Gastroesophageal sphincter (tissue), 4 donors: Measurements from ENCODE around the gene PHKG1. TPM values are rescaled to one million over a fixed set of nuclear protein-coding genes. Genes with fewer than 3 reads are reported as not detected.
A peak's percentile ranks its signal among the peaks of the same experiment; 100 is the strongest.
"Not testable (repeated sequence)": the region's sequence is repeated elsewhere in the genome, so short reads cannot be mapped to it uniquely, and the experiment has no call there.

Experiments used
- ATAC-seq: fragments of 150-250 bp; one replicate; pipeline ENCODE4 v1.9.1; 2016; ENCODE audit warnings: mild to moderate bottlenecking, moderate library complexity
- H3K27ac ChIP-seq, 4 donors: fragments of 200-600 bp; sonication (generic) in 3 of 4; 1 replicate in 3 of 4; 2 replicates in 1 of 4; pipeline ENCODE4 v1.5.1; 2016 to 2019
- H3K27me3 ChIP-seq: fragments of 200-600 bp; sonication (generic); one replicate; pipeline ENCODE4 v1.5.1; 2019
- H3K36me3 ChIP-seq, 2 donors: fragments of 200-600 bp; sonication (generic); one replicate each; pipeline ENCODE4 v1.5.1; 2019; ENCODE audit warnings: control low read depth in 1 of 2
- H3K4me1 ChIP-seq, 3 donors: fragments of 200-600 bp; sonication (generic); 1 replicate in 2 of 3; 2 replicates in 1 of 3; pipeline ENCODE4 v1.5.1; 2016 to 2019; ENCODE audit warnings: control low read depth in 2 of 3
- H3K4me3 ChIP-seq, 2 donors: fragments of 200-600 bp; sonication (generic); one replicate each; pipeline ENCODE4 v1.5.1; 2019; ENCODE audit warnings: mild to moderate bottlenecking in 1 of 2, moderate library complexity in 1 of 2
- H3K9me3 ChIP-seq, 3 donors: fragments of 200-600 bp; sonication (generic); one replicate each; pipeline ENCODE4 v1.5.1; 2017 to 2019; ENCODE audit warnings: control low read depth in 2 of 3
- CTCF ChIP-seq, 4 experiments: fragments of 200-600 bp in 2 of 4; fragments of 450-650 bp in 2 of 4; sonication (generic) in 1 of 4; IDR thresholded peaks; one replicate each; pipeline ENCODE4 v1.5.1; 2017 to 2019; ENCODE audit warnings: antibody characterized with exemption in 4 of 4, mild to moderate bottlenecking in 2 of 4, moderate library complexity in 2 of 4
- EP300 ChIP-seq: sonication (generic); formaldehyde crosslinking; IDR thresholded peaks from one replicate; pipeline ENCODE4 v1.6.1; 2017; ENCODE audit warnings: antibody characterized with exemption, mild to moderate bottlenecking
- POLR2A ChIP-seq, 2 donors: fragments of 450-650 bp; IDR thresholded peaks; one replicate each; pipeline ENCODE4 v1.6.1; 2017; ENCODE audit warnings: antibody characterized with exemption in 2 of 2, mild to moderate bottlenecking in 2 of 2, moderate library complexity in 1 of 2
- POLR2AphosphoS5 ChIP-seq: sonication (generic); formaldehyde crosslinking; IDR thresholded peaks from one replicate; pipeline ENCODE4 v1.6.1; 2017; ENCODE audit warnings: antibody characterized with exemption
- WGBS, 2 donors: methylation state at CpG; one replicate each; pipeline ENCODE4 v1.1.5; 2018; ENCODE audit warnings: low coverage in 1 of 2; 5-methylcytosine and 5-hydroxymethylcytosine counted together
- total RNA-seq, 4 donors: library from RNA; depleted of rRNA; stranded (reverse); fragments of >200 nt; gene quantifications; one replicate each; pipeline ENCODE4 v1.1.0, GENCODE V29; 2016

Gene PHKG1
- total RNA-seq, 4 donors from 2014 or later = 1.9 to 2.1 TPM; not detected in 2

DNA sequence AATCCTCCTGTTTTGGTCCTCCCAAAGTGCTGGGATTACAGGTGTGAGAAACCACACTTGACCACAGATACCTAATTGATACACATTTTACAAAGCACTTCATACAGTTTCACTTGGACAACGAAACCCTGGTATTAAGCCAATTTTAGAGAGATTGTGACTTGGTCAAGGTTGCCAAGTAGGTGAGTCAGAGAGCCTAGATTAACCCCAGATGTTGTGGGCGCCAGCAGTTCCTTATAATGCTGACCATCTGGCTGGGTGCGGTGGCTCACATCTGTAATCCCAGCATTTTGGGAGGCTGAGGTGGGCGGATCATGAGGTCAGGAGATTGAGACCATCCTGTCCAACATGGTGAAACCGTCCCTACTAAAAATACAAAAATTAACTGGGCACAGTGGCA is 4.9 kb upstream of the PHKG1 start:
- H3K27me3 ChIP-seq = no peaks in the 10 kb centered on the region
- no peak overlapping the region for H3K27ac ChIP-seq
- peaks cover 0 to 19% (median 6%) of the 10 kb centered on the region in 3 donors for H3K4me1 ChIP-seq
- TF ChIP-seq POLR2A (IDR thresholded peaks at IDR 0.05) (no peak), CTCF (IDR thresholded peaks at IDR 0.05) (no peak), POLR2AphosphoS5 (peak; percentile 60), EP300 (no peak)
- WGBS, 2 donors = 20 to 25% methylated on average over 1 to 2 of the region's 5 CpGs
- H3K9me3 ChIP-seq = no peaks in the 10 kb centered on the region
- peaks cover 0 to 47% of the 10 kb centered on the region in 2 donors for H3K36me3 ChIP-seq
- no peak overlapping the region for H3K4me3 ChIP-seq
- ATAC-seq = peak; percentile 75

- not testable (repeated sequence) for H3K9me3 ChIP-seq, H3K27me3 ChIP-seq, ATAC-seq
- peaks cover 0 to 22% of the 10 kb centered on the region in 2 donors for H3K36me3 ChIP-seq
- H3K27ac ChIP-seq = peak overlapping the region in 3 of 4 donors; percentile 71 to 76 (median 74)
- peaks cover 0 to 28% (median 20%) of the 10 kb centered on the region in 3 donors for H3K4me1 ChIP-seq
- H3K4me3 ChIP-seq = peak overlapping the region in 1 of 2 donors; percentile 33
- WGBS, 2 donors = 21 to 29% methylated on average over 1 to 2 of the region's 6 CpGs
Observed at GRCh38 chr7:56092388-56092787, 364 bp downstream of the PHKG1 start.

DNA sequence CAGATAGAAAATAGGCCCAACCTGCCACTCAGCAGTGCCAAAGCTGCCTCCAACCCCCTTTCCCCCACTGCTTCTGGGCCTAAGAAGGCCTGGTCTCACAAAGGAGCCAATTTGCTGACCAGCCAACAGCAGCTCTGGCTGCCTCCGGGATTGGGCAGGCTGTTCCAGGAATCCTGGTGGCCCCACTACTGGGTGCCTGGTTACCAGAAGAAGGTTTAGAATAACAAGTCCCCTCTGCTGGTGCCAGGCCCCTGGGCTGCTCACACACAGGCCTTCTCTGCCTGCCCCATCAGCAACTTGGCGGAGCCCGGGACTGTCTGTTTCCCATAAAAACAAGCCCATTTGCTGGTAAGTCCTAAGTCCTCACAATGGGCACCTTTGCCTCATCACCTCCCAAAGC is 1.2 kb downstream of the PHKG1 start:
- no peak overlapping the region for H3K4me3 ChIP-seq
- peaks cover 0 to 29% of the 10 kb centered on the region in 2 donors for H3K36me3 ChIP-seq
- WGBS, 2 donors = 0 to 29% methylated on average over 1 of the region's 3 CpGs
- H3K27me3 ChIP-seq = no peaks in the 10 kb centered on the region
- TF ChIP-seq POLR2A (IDR thresholded peaks at IDR 0.05) (no peak), POLR2AphosphoS5 (peak; percentile 52)
- peaks cover 0 to 28% (median 20%) of the 10 kb centered on the region in 3 donors for H3K4me1 ChIP-seq
- peak; percentile 31 for ATAC-seq
- peak overlapping the region in 3 of 4 donors; percentile 71 to 76 (median 74) for H3K27ac ChIP-seq
- H3K9me3 ChIP-seq = no peaks in the 10 kb centered on the region

DNA sequence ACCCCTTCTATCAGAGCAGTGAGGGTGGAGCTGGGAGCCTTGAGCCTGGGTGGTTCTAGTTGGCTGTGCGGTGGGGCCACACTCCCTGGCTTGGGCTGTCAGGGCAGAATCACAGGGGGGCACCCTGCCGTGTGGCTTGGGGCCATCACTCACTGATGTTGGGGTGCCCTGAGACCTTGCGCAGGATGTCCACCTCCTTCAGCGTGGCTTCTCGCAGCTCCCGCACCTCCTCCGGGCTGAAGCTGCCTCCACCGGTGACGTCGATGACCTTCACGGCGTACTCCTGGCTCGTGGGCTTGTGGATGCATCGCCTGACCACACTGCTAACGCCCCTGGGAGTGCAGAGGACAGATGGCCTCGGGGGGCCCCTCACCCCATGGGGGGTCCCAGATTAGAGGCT is 5.3 kb downstream of the PHKG1 start:
- no peak overlapping the region for H3K4me3 ChIP-seq
- TF ChIP-seq EP300 (no peak), POLR2A (IDR thresholded peaks at IDR 0.05) (no peak), CTCF (IDR thresholded peaks at IDR 0.05) (no peak), POLR2AphosphoS5 (no peak)
- H3K36me3 ChIP-seq = peaks cover 0 to 47% of the 10 kb centered on the region in 2 donors
- ATAC-seq = no peak
- H3K27me3 ChIP-seq = no peaks in the 10 kb centered on the region
- no peak overlapping the region for H3K27ac ChIP-seq
- H3K9me3 ChIP-seq = no peaks in the 10 kb centered on the region
- WGBS, 2 donors = 87% methylated on average over 10 of the region's 16 CpGs; no CpG with 5 or more reads in 1 of the 2 donors
- peaks cover 0 to 28% (median 16%) of the 10 kb centered on the region in 3 donors for H3K4me1 ChIP-seq

GRCh38 chr7:56086761-56087160 is 6.0 kb downstream of the PHKG1 start:
- H3K27me3 ChIP-seq = no peaks in the 10 kb centered on the region
- TF ChIP-seq CTCF (IDR thresholded peaks at IDR 0.05) (no peak), POLR2A (IDR thresholded peaks at IDR 0.05) (no peak), POLR2AphosphoS5 (no peak), EP300 (no peak)
- 87 to 96% methylated on average over 4 to 7 of the region's 7 CpGs for WGBS, 2 donors
- no peak for ATAC-seq
- peaks cover 0 to 21% (median 9%) of the 10 kb centered on the region in 3 donors for H3K4me1 ChIP-seq
- H3K36me3 ChIP-seq = peaks cover 0 to 54% of the 10 kb centered on the region in 2 donors
- no peaks in the 10 kb centered on the region for H3K9me3 ChIP-seq
- H3K4me3 ChIP-seq = no peak overlapping the region
- no peak overlapping the region for H3K27ac ChIP-seq

DNA sequence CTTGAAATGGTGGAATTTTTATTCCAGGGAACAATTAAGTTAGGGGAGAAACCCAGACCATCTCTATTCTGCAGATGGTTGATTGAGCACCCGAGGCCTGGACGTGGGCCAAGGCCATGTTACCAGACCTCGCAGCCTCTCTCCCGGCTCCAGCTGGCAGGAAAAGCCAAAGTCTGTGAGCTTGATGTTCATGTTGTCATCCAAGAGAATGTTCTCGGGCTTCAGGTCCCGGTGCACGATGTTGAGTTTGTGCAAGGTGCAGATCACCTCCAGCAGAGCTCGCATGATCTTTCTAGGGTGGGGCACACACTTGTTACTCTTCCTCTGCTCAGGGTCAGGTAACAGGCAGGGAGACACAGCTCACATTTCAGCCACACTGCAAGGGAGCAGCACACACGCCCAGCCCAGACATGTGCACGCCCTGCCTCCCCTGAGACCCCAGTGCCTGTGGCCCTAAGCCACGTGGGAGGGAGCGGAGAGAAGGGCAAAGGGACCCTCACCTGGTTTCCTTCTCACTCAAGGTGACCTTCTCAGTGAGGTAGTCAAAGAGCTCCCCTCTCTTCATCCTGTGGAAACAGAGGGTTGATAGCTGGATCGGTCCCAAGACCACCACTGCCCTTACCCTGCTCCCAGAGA is 9.5 kb downstream of the PHKG1 start:
- H3K4me1 ChIP-seq = peaks cover 0 to 36% (median 14%) of the 10 kb centered on the region in 3 donors
- H3K27ac ChIP-seq = peak overlapping the region in 1 of 4 donors; percentile 2
- no peak for TF ChIP-seq CTCF (IDR thresholded peaks at IDR 0.05)
- no peak for TF ChIP-seq EP300
- TF ChIP-seq POLR2A (IDR thresholded peaks at IDR 0.05) = no peak
- TF ChIP-seq POLR2AphosphoS5 = no peak
- H3K9me3 ChIP-seq = no peaks in the 10 kb centered on the region
- 4 to 12% methylated on average over 4 to 9 of the region's 13 CpGs for WGBS, 2 donors
- no peak overlapping the region for H3K4me3 ChIP-seq
- H3K36me3 ChIP-seq = peaks cover 0 to 62% of the 10 kb centered on the region in 2 donors
- H3K27me3 ChIP-seq = no peaks in the 10 kb centered on the region
- ATAC-seq = peak; percentile 37
